Measurements from ENCODE around the gene CTXND2.
"Not testable (repeated sequence)": the region's sequence is repeated elsewhere in the genome, so short reads cannot be mapped to it uniquely, and the experiment has no call there.

DNA sequence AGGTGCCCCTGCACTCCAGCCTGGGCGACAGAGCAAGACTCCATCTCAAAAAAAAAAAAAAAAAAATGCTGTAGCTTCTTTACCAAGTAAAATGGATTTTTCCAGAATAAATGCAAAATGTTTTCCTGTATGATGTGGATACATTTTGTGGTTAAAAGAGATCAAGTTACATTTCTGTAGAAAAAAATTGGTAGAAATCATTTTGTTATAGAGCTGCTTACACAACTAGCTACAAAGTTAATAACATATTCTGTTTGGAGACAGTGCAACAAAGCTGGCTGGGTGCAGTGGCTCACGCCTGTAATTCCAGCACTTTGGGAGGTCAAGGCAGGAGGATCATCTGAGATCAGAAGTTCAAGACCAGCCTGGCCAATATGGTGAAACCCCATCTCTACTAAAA is 8.0 kb upstream of the CTXND2 start:
- TF ChIP-seq RFX5, POLR2A (IDR thresholded peaks at IDR 0.05; ENCODE audit: low read depth, low read length): not testable (repeated sequence)
- TF ChIP-seq, protein P1, sequence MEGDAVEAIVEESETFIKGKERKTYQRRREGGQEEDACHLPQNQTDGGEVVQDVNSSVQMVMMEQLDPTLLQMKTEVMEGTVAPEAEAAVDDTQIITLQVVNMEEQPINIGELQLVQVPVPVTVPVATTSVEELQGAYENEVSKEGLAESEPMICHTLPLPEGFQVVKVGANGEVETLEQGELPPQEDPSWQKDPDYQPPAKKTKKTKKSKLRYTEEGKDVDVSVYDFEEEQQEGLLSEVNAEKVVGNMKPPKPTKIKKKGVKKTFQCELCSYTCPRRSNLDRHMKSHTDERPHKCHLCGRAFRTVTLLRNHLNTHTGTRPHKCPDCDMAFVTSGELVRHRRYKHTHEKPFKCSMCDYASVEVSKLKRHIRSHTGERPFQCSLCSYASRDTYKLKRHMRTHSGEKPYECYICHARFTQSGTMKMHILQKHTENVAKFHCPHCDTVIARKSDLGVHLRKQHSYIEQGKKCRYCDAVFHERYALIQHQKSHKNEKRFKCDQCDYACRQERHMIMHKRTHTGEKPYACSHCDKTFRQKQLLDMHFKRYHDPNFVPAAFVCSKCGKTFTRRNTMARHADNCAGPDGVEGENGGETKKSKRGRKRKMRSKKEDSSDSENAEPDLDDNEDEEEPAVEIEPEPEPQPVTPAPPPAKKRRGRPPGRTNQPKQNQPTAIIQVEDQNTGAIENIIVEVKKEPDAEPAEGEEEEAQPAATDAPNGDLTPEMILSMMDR (conservative IDR thresholded peaks at IDR 0.05; ENCODE audit: low read depth, low read length), result not testable (repeated sequence)
